H9 (cell line): ENCODE data around the gene ZDHHC15. TPM values are rescaled to one million over a fixed set of nuclear protein-coding genes. Genes with fewer than 3 reads are reported as not detected.

ENCODE experiments used
- DNase-seq: peaks from one replicate; pipeline ENCODE4 v3.0.0-alpha.2; 2017
- H2AFZ ChIP-seq: one replicate; pipeline ENCODE4 v1.6.1; 2013; ENCODE audit warnings: mild to moderate bottlenecking, low read length, control low read depth, moderate library complexity
- H2AK5ac ChIP-seq: 2 replicates; pipeline ENCODE4 v1.6.1; 2013; ENCODE audit warnings: low read length, control low read depth, mixed read lengths; ENCODE audit not compliant: insufficient read length
- H2BK120ac ChIP-seq: one replicate; pipeline ENCODE4 v1.6.1; 2013; ENCODE audit warnings: low read depth, mild to moderate bottlenecking, low read length, control low read depth, inconsistent platforms; ENCODE audit not compliant: poor library complexity, severe bottlenecking
- H2BK12ac ChIP-seq: 2 replicates; pipeline ENCODE4 v1.6.1; 2013; ENCODE audit warnings: low read length, control low read depth, mixed read lengths, low read depth; ENCODE audit not compliant: insufficient read length
- H2BK15ac ChIP-seq: 2 replicates; pipeline ENCODE4 v1.6.1; 2013; ENCODE audit warnings: low read depth, low read length, control low read depth
- H2BK20ac ChIP-seq: one replicate; pipeline ENCODE4 v1.6.1; 2013; ENCODE audit warnings: low read depth, mild to moderate bottlenecking, low read length, control low read depth, inconsistent platforms; ENCODE audit not compliant: poor library complexity, severe bottlenecking
- H2BK5ac ChIP-seq: 2 replicates; pipeline ENCODE4 v1.6.1; 2013; ENCODE audit warnings: low read length, control low read depth, mixed read lengths; ENCODE audit not compliant: insufficient read length
- H3K14ac ChIP-seq: 2 replicates; pipeline ENCODE4 v1.6.1; 2013; ENCODE audit warnings: low read length, control low read depth; ENCODE audit not compliant: insufficient read depth
- H3K18ac ChIP-seq: 2 replicates; pipeline ENCODE4 v1.6.1; 2013; ENCODE audit warnings: low read depth, mild to moderate bottlenecking, mixed read lengths, low read length, control low read depth; ENCODE audit not compliant: insufficient read length
- H3K23ac ChIP-seq: 2 replicates; pipeline ENCODE4 v1.6.1; 2013; ENCODE audit warnings: low read length, control low read depth, mixed read lengths, low read depth; ENCODE audit not compliant: insufficient read length
- H3K23me2 ChIP-seq: 2 replicates; pipeline ENCODE4 v1.6.1; 2013; ENCODE audit warnings: low read depth, mild to moderate bottlenecking, mixed read lengths, low read length, control low read depth; ENCODE audit not compliant: insufficient read length, poor library complexity, severe bottlenecking
- H3K27ac ChIP-seq: 2 replicates; pipeline ENCODE4 v1.5.1; 2013; ENCODE audit warnings: low read length, control low read depth, mixed read lengths, low read depth; ENCODE audit not compliant: insufficient read length
- H3K27me3 ChIP-seq: 2 replicates; pipeline ENCODE4 v1.6.1; 2013; ENCODE audit warnings: low read length, control low read depth, inconsistent platforms; ENCODE audit not compliant: insufficient read depth
- H3K4ac ChIP-seq: 2 replicates; pipeline ENCODE4 v1.6.1; 2013; ENCODE audit warnings: low read depth, mild to moderate bottlenecking, control low read depth, inconsistent platforms, low read length, moderate library complexity
- H3K4me1 ChIP-seq: 2 replicates; pipeline ENCODE4 v1.6.1; 2013; ENCODE audit warnings: low read length, control low read depth, inconsistent platforms; ENCODE audit not compliant: insufficient read depth
- H3K4me2 ChIP-seq: 2 replicates; pipeline ENCODE4 v1.6.1; 2013; ENCODE audit warnings: low read length, control low read depth, mixed read lengths; ENCODE audit not compliant: insufficient read length, insufficient read depth
- H3K56ac ChIP-seq: 2 replicates; pipeline ENCODE4 v1.6.1; 2013; ENCODE audit warnings: low read depth, mild to moderate bottlenecking, mixed read lengths, low read length, control low read depth; ENCODE audit not compliant: insufficient read length
- H3K79me1 ChIP-seq: 2 replicates; pipeline ENCODE4 v1.6.1; 2013; ENCODE audit warnings: low read depth, mild to moderate bottlenecking, moderate library complexity, low read length, control low read depth, inconsistent platforms; ENCODE audit not compliant: insufficient read depth, poor library complexity, severe bottlenecking
- H3K79me2 ChIP-seq: 2 replicates; pipeline ENCODE4 v1.6.1; 2013; ENCODE audit warnings: low read length, control low read depth, inconsistent platforms; ENCODE audit not compliant: insufficient read depth
- H3K9ac ChIP-seq: 2 replicates; pipeline ENCODE4 v1.6.1; 2013; ENCODE audit warnings: low read length, control low read depth, mixed read lengths; ENCODE audit not compliant: insufficient read length; ENCODE audit errors: extremely low read depth
- H3K9me3 ChIP-seq: one replicate; pipeline ENCODE4 v1.6.1; 2013; ENCODE audit warnings: low read depth, low read length, inconsistent platforms; ENCODE audit not compliant: control insufficient read depth
- H3T11ph ChIP-seq: one replicate; pipeline ENCODE4 v1.6.1; 2013; ENCODE audit warnings: mild to moderate bottlenecking, low read length, control low read depth, inconsistent platforms
- H4K20me1 ChIP-seq: one replicate; pipeline ENCODE4 v1.6.1; 2013; ENCODE audit not compliant: control insufficient read depth, insufficient read length, insufficient read depth
- H4K5ac ChIP-seq: 2 replicates; pipeline ENCODE4 v1.6.1; 2013; ENCODE audit warnings: low read depth, mild to moderate bottlenecking, mixed read lengths, low read length, control low read depth; ENCODE audit not compliant: insufficient read length
- H4K8ac ChIP-seq: replicated peaks from 2 replicates; pipeline ENCODE4 v1.6.1; 2013; ENCODE audit warnings: low read length, control low read depth, mixed read lengths, low read depth; ENCODE audit not compliant: insufficient read length
- H4K91ac ChIP-seq: 2 replicates; pipeline ENCODE4 v1.6.1; 2013; ENCODE audit warnings: low read depth, mild to moderate bottlenecking, moderate library complexity, mixed read lengths, low read length, control low read depth; ENCODE audit not compliant: insufficient read length
- H3K27ac Mint-ChIP-seq, 3 experiments: 2 replicates in 2 of 3; 3 replicates in 1 of 3; pipeline ENCODE4 v1.8.0; 2020 to 2021; ENCODE audit warnings: mixed read lengths in 3 of 3, mild to moderate bottlenecking in 1 of 3, moderate library complexity in 1 of 3
- H3K27me3 Mint-ChIP-seq: 2 replicates; pipeline ENCODE4 v1.8.0; 2021; ENCODE audit warnings: low read depth, mild to moderate bottlenecking, moderate library complexity, mixed read lengths
- H3K36me3 Mint-ChIP-seq, 3 experiments: 2 replicates in 2 of 3; 3 replicates in 1 of 3; pipeline ENCODE4 v1.8.0; 2020 to 2021; ENCODE audit warnings: low read depth in 3 of 3, mixed read lengths in 3 of 3; ENCODE audit not compliant: insufficient read depth in 1 of 3
- H3K4me1 Mint-ChIP-seq, 2 experiments: 2 replicates each; pipeline ENCODE4 v1.8.0; 2020; ENCODE audit warnings: mixed read lengths in 2 of 2
- H3K4me3 Mint-ChIP-seq, 2 experiments: 2 replicates in 1 of 2; 3 replicates in 1 of 2; pipeline ENCODE4 v1.8.0; 2020 to 2021; ENCODE audit warnings: mild to moderate bottlenecking in 2 of 2, mixed read lengths in 2 of 2, moderate library complexity in 1 of 2
- H3K9me3 Mint-ChIP-seq, 2 experiments: 2 replicates in 1 of 2; 3 replicates in 1 of 2; pipeline ENCODE4 v1.8.0; 2020; ENCODE audit warnings: mild to moderate bottlenecking in 2 of 2, mixed read lengths in 2 of 2, moderate library complexity in 1 of 2
- CTCF ChIP-seq: fragments of 200-600 bp; sonication (generic); conservative IDR thresholded peaks from 3 replicates; pipeline ENCODE4 v1.8.0; 2021; ENCODE audit warnings: antibody characterized with exemption, mild to moderate bottlenecking
- WGBS: extraction: QIAGEN DNeasy Blood & Tissue Kit; methylation state at CpG from one replicate; pipeline ENCODE4 v1.1.7; 2013; ENCODE audit warnings: missing lambda C conversion rate, low lambda C conversion rate, mixed read lengths; ENCODE audit not compliant: insufficient read length; ENCODE audit errors: extremely low coverage; 5-methylcytosine and 5-hydroxymethylcytosine counted together
- total RNA-seq: library from RNA; stranded (reverse); gene quantifications from 2 replicates; pipeline ENCODE4 v1.2.1, GENCODE V29; 2021

ZDHHC15 gene
- total RNA-seq, 1 experiment from 2014 or later, result 2.7 TPM

- H3K18ac ChIP-seq, result no peak overlapping the region
- no peak for DNase-seq
- no peaks in the 10 kb centered on the region for H3K23me2 ChIP-seq
- no peaks in the 10 kb centered on the region for H3K4me1 ChIP-seq
- no peak overlapping the region for H3K4me2 ChIP-seq
- Mint-ChIP-seq H3K9me3 (peaks cover 58 to 74% of the 10 kb centered on the region in 2 experiments), H3K4me3 (no peak overlapping the region), H3K4me1 (no peaks in the 10 kb centered on the region), H3K36me3 (peaks cover 12 to 16% (median 16%) of the 10 kb centered on the region in 3 experiments), H3K27ac (no peak overlapping the region), H3K27me3 (no peaks in the 10 kb centered on the region)
- no peak overlapping the region for H2AFZ ChIP-seq
- H3T11ph ChIP-seq, result no peak overlapping the region
- H3K79me2 ChIP-seq, result no peaks in the 10 kb centered on the region
- H2BK20ac ChIP-seq, result no peak overlapping the region
- H3K9me3 ChIP-seq, result peaks cover 41% of the 10 kb centered on the region
- no peaks in the 10 kb centered on the region for H4K20me1 ChIP-seq
- no peaks in the 10 kb centered on the region for H3K27me3 ChIP-seq
- H2BK5ac ChIP-seq, result no peak overlapping the region
- H3K23ac ChIP-seq, result no peak overlapping the region
- H2BK15ac ChIP-seq, result no peak overlapping the region
- no peak overlapping the region for H2BK120ac ChIP-seq
- no peak overlapping the region for H2AK5ac ChIP-seq
- H3K9ac ChIP-seq, result no peak overlapping the region
- H4K91ac ChIP-seq, result no peak overlapping the region
- H2BK12ac ChIP-seq, result no peak overlapping the region
- no CpG with 5 or more reads among the region's 2 CpGs for WGBS
- no peak for TF ChIP-seq CTCF
- no peak overlapping the region for H4K8ac ChIP-seq
- no peak overlapping the region for H3K4ac ChIP-seq
- no peak overlapping the region for H4K5ac ChIP-seq
- H3K14ac ChIP-seq, result no peak overlapping the region
- H3K56ac ChIP-seq, result no peak overlapping the region
- no peaks in the 10 kb centered on the region for H3K79me1 ChIP-seq
- H3K27ac ChIP-seq, result no peak overlapping the region
Observed at GRCh38 chrX:75366861-75367260, 156.0 kb downstream of the ZDHHC15 start.
